Loucy (cell line): ENCODE results near the gene NDRG2.

Experiments used
- H2AFZ ChIP-seq: fragments of 200-600 bp; sonication (generic); 2 replicates; pipeline ENCODE4 v1.6.0; 2016; ENCODE audit warnings: antibody characterized with exemption, mild to moderate bottlenecking, low read length, moderate library complexity
- H3F3A ChIP-seq: fragments of 200-600 bp; 2 replicates; pipeline ENCODE4 v1.6.0; 2016; ENCODE audit warnings: antibody characterized with exemption, low read depth, mild to moderate bottlenecking
- H3K27me3 ChIP-seq: fragments of 200-600 bp; sonication (generic); 2 replicates; pipeline ENCODE4 v1.6.1; 2014; ENCODE audit warnings: low read length, mild to moderate bottlenecking; ENCODE audit not compliant: insufficient read depth, poor library complexity, severe bottlenecking
- H3K36me3 ChIP-seq: fragments of 200-600 bp; sonication (generic); 2 replicates; pipeline ENCODE4 v1.6.1; 2016; ENCODE audit warnings: low read length; ENCODE audit not compliant: insufficient read depth
- H3K4me1 ChIP-seq: fragments of 200-600 bp; sonication (generic); 2 replicates; pipeline ENCODE4 v1.5.1; 2014; ENCODE audit warnings: low read length, mild to moderate bottlenecking; ENCODE audit not compliant: insufficient read depth, poor library complexity, severe bottlenecking
- H3K4me2 ChIP-seq: fragments of 200-600 bp; sonication (generic); 2 replicates; pipeline ENCODE4 v1.6.0; 2014; ENCODE audit warnings: antibody characterized with exemption, low read length, low read depth, mild to moderate bottlenecking; ENCODE audit not compliant: poor library complexity, severe bottlenecking
- H3K4me3 ChIP-seq: fragments of 200-600 bp; sonication (generic); 2 replicates; pipeline ENCODE4 v1.5.1; 2014; ENCODE audit warnings: low read length, mild to moderate bottlenecking, mixed read lengths; ENCODE audit not compliant: poor library complexity, severe bottlenecking
- H3K79me2 ChIP-seq: fragments of 200-600 bp; sonication (generic); 2 replicates; pipeline ENCODE4 v1.6.1; 2014; ENCODE audit warnings: low read length; ENCODE audit not compliant: insufficient read depth
- H3K9ac ChIP-seq: fragments of 200-600 bp; sonication (generic); 2 replicates; pipeline ENCODE4 v1.6.0; 2014; ENCODE audit warnings: mild to moderate bottlenecking, low read depth, low read length, moderate library complexity; ENCODE audit not compliant: poor library complexity, severe bottlenecking
- H3K9me2 ChIP-seq: fragments of 200-600 bp; sonication (generic); replicated peaks from 2 replicates; pipeline ENCODE4 v1.6.1; 2016; ENCODE audit warnings: low read depth, low read length, mixed read lengths
- H3K9me3 ChIP-seq: fragments of 200-600 bp; sonication (generic); 2 replicates; pipeline ENCODE4 v1.6.1; 2014; ENCODE audit warnings: mild to moderate bottlenecking, antibody characterized with exemption, low read length, low read depth; ENCODE audit not compliant: insufficient read depth
- H4K20me1 ChIP-seq: fragments of 200-600 bp; sonication (generic); 2 replicates; pipeline ENCODE4 v1.6.0; 2014; ENCODE audit warnings: antibody characterized with exemption, low read length, mild to moderate bottlenecking; ENCODE audit not compliant: insufficient read depth, poor library complexity, severe bottlenecking
- CTCF ChIP-seq: fragments of 200-600 bp; sonication (generic); conservative IDR thresholded peaks from 2 replicates; pipeline ENCODE4 v1.5.1; 2014; ENCODE audit warnings: mild to moderate bottlenecking, antibody characterized with exemption, low read length
- EZH2phosphoT487 ChIP-seq: fragments of 200-600 bp; IDR thresholded peaks from 2 replicates; pipeline ENCODE4 v1.6.1; 2018; ENCODE audit warnings: antibody characterized with exemption, mild to moderate bottlenecking, moderate library complexity, borderline replicate concordance

Gene NDRG2

GRCh38 chr14:21060614-21061346, 35.9 kb upstream of the NDRG2 start:
- Histone ChIP-seq H3K4me2 (no peak overlapping the region), H3K4me1 (no peaks in the 10 kb centered on the region), H3K9me3 (no peaks in the 10 kb centered on the region), H3K79me2 (no peaks in the 10 kb centered on the region), H3K27me3 (no peaks in the 10 kb centered on the region), H3K9me2 (no peaks in the 10 kb centered on the region), H3K9ac (no peak overlapping the region), H3K4me3 (no peak overlapping the region), H3F3A (no peaks in the 10 kb centered on the region), H4K20me1 (no peaks in the 10 kb centered on the region), H3K36me3 (no peaks in the 10 kb centered on the region), H2AFZ (no peak overlapping the region)
- TF ChIP-seq CTCF (no peak), EZH2phosphoT487 (no peak)

GRCh38 chr14:21059842-21060613, 35.2 kb upstream of the NDRG2 start:
- TF ChIP-seq CTCF (no peak), EZH2phosphoT487 (no peak)
- no peak overlapping the region for H3K4me3 ChIP-seq
- no peaks in the 10 kb centered on the region for H3K36me3 ChIP-seq
- H3K9me3 ChIP-seq, result no peaks in the 10 kb centered on the region
- no peaks in the 10 kb centered on the region for H3K79me2 ChIP-seq
- no peak overlapping the region for H3K9ac ChIP-seq
- no peaks in the 10 kb centered on the region for H3K27me3 ChIP-seq
- no peaks in the 10 kb centered on the region for H3K9me2 ChIP-seq
- no peaks in the 10 kb centered on the region for H3F3A ChIP-seq
- no peaks in the 10 kb centered on the region for H4K20me1 ChIP-seq
- no peaks in the 10 kb centered on the region for H3K4me1 ChIP-seq
- no peak overlapping the region for H3K4me2 ChIP-seq
- no peak overlapping the region for H2AFZ ChIP-seq

- Histone ChIP-seq H3K27me3 (no peaks in the 10 kb centered on the region), H3K4me3 (no peak overlapping the region), H3K4me2 (no peak overlapping the region), H4K20me1 (no peaks in the 10 kb centered on the region), H3K36me3 (no peaks in the 10 kb centered on the region), H3K79me2 (no peaks in the 10 kb centered on the region), H3F3A (no peaks in the 10 kb centered on the region), H3K9me3 (no peaks in the 10 kb centered on the region), H3K4me1 (peaks cover 9% of the 10 kb centered on the region), H2AFZ (no peak overlapping the region), H3K9me2 (no peaks in the 10 kb centered on the region), H3K9ac (no peak overlapping the region)
- TF ChIP-seq EZH2phosphoT487 (no peak), CTCF (no peak)
Measured at GRCh38 chr14:21058903-21059302, 34.0 kb upstream of the NDRG2 start.
